Tibial nerve (tissue), 3 donors: ENCODE measurements around the gene OSBPL6.

Experiments used
- CTCF ChIP-seq, 5 experiments: fragments of 200-600 bp in 3 of 5; fragments of 450-650 bp in 2 of 5; sonication (generic) in 3 of 5; IDR thresholded peaks; one replicate each; pipeline ENCODE4 v1.5.1; 2016 to 2019; ENCODE audit warnings: antibody characterized with exemption in 5 of 5, mild to moderate bottlenecking in 3 of 5, moderate library complexity in 2 of 5
- POLR2A ChIP-seq, 2 donors: fragments of 450-650 bp; IDR thresholded peaks; one replicate each; pipeline ENCODE4 v1.6.1; 2017; ENCODE audit warnings: antibody characterized with exemption in 2 of 2, mild to moderate bottlenecking in 2 of 2, moderate library complexity in 2 of 2

- TF ChIP-seq POLR2A (IDR thresholded peaks at IDR 0.05), result no peak
- TF ChIP-seq CTCF (IDR thresholded peaks at IDR 0.05), result no peak
Measured at GRCh38 chr2:178315488-178315948, 121.2 kb downstream of the OSBPL6 start.
